Keratinocyte (primary cell): ENCODE measurements around the gene ZDHHC22. TPM values are rescaled to one million over a fixed set of nuclear protein-coding genes. Genes with fewer than 3 reads are reported as not detected.

Experiments
- DNase-seq: peaks from one replicate; pipeline ENCODE4 v3.0.0-alpha.2; 2011; ENCODE audit warnings: low read depth, missing footprints, low spot score
- FAIRE-seq: peaks from 2 replicates; lab custom pipeline; 2011; peaks lifted over from hg19 to GRCh38; lab: Jason Lieb, UNC
- H2AFZ ChIP-seq: 2 replicates; pipeline ENCODE4 v1.6.0; 2012; ENCODE audit warnings: low read length, control low read depth, inconsistent platforms; ENCODE audit not compliant: control insufficient read depth
- H3K27ac ChIP-seq: 2 replicates; pipeline ENCODE4 v1.5.1; 2011; ENCODE audit warnings: low read length; ENCODE audit not compliant: control insufficient read depth, insufficient read depth
- H3K27me3 ChIP-seq: 3 replicates; pipeline ENCODE4 v1.6.0; 2011; ENCODE audit warnings: low read length; ENCODE audit not compliant: control insufficient read depth, insufficient read depth; ENCODE audit errors: extremely low read depth
- H3K36me3 ChIP-seq, 2 experiments: 2 replicates in 1 of 2; 3 replicates in 1 of 2; pipeline ENCODE4 v1.5.1; 2011; ENCODE audit warnings: low read length in 2 of 2, mild to moderate bottlenecking in 1 of 2; ENCODE audit not compliant: control insufficient read depth in 2 of 2, insufficient read depth in 2 of 2; ENCODE audit errors: extremely low read depth in 1 of 2
- H3K4me1 ChIP-seq: 3 replicates; pipeline ENCODE4 v1.5.1; 2011; ENCODE audit warnings: low read length; ENCODE audit not compliant: control insufficient read depth, insufficient read depth; ENCODE audit errors: extremely low read depth
- H3K4me2 ChIP-seq: 3 replicates; pipeline ENCODE4 v1.6.0; 2011; ENCODE audit warnings: low read depth, low read length; ENCODE audit not compliant: control insufficient read depth, insufficient read depth; ENCODE audit errors: extremely low read depth
- H3K4me3 ChIP-seq, 3 experiments: fragments of 200-600 bp in 1 of 3; sonication (generic) in 1 of 3; 2 replicates in 2 of 3; 3 replicates in 1 of 3; pipeline ENCODE4 v1.5.1; 2011 to 2016; ENCODE audit warnings: low read length in 3 of 3, mild to moderate bottlenecking in 3 of 3, control low read depth in 2 of 3, inconsistent platforms in 1 of 3, low read depth in 1 of 3, mixed read lengths in 1 of 3, mixed run types in 1 of 3, moderate library complexity in 1 of 3; ENCODE audit not compliant: control insufficient read depth in 2 of 3, insufficient read depth in 2 of 3; ENCODE audit errors: extremely low read depth in 1 of 3
- H3K79me2 ChIP-seq: 2 replicates; pipeline ENCODE4 v1.6.0; 2012; ENCODE audit warnings: low read length; ENCODE audit not compliant: control insufficient read depth, insufficient read depth
- H3K9ac ChIP-seq: 3 replicates; pipeline ENCODE4 v1.6.0; 2011; ENCODE audit warnings: low read length; ENCODE audit not compliant: control insufficient read depth, insufficient read depth; ENCODE audit errors: extremely low read depth
- H3K9me1 ChIP-seq: 3 replicates; pipeline ENCODE4 v1.6.0; 2011; ENCODE audit warnings: low read length; ENCODE audit not compliant: control insufficient read depth, insufficient read depth; ENCODE audit errors: extremely low read depth
- H3K9me3 ChIP-seq: 2 replicates; pipeline ENCODE4 v1.5.1; 2012; ENCODE audit warnings: low read depth, low read length; ENCODE audit not compliant: control insufficient read depth
- H4K20me1 ChIP-seq: 3 replicates; pipeline ENCODE4 v1.6.0; 2011; ENCODE audit warnings: low read length; ENCODE audit not compliant: control insufficient read depth, insufficient read depth; ENCODE audit errors: extremely low read depth
- CTCF ChIP-seq, 3 experiments: IDR thresholded peaks in 1 of 3; conservative IDR thresholded peaks in 1 of 3; optimal IDR thresholded peaks in 1 of 3; 2 replicates in 2 of 3; 3 replicates in 1 of 3; pipeline versions ENCODE3 to v1.5.1; 2011; ENCODE audit warnings: low read length in 3 of 3, mild to moderate bottlenecking in 3 of 3, moderate library complexity in 2 of 3, control low read depth in 1 of 3, inconsistent platforms in 1 of 3; ENCODE audit not compliant: insufficient read depth in 2 of 3; ENCODE audit errors: extremely low read depth in 1 of 3
- EZH2 ChIP-seq: IDR thresholded peaks from one replicate; pipeline ENCODE4 v1.6.1; 2012; ENCODE audit warnings: inconsistent platforms, mild to moderate bottlenecking, low read length, moderate library complexity
- dilution Hi-C: fragments of 300-500 bp; cut with MboI; formaldehyde crosslinking; loops from one replicate; pipeline ENCODE4 v1.7.0; 2020; ENCODE audit warnings: low sequenced_read_pairs; ENCODE audit not compliant: extremely low pct_ligation_motif_present
- polyA plus RNA-seq, 5 experiments: library from polyadenylated mRNA; depleted of rRNA in 3 of 5; stranded (reverse) in 3 of 5; stranded (forward) in 1 of 5; unstranded in 1 of 5; fragments of >200 nt; gene quantifications; 1 replicate in 1 of 5; 2 replicates in 3 of 5; 3 replicates in 1 of 5; pipeline versions ENCODE4 v1.2.1 to v1.2.3, GENCODE V29; 2011 to 2012; ENCODE audit warnings: missing spikeins in 2 of 5, low read depth in 1 of 5, low replicate concordance in 1 of 5

The ZDHHC22 gene
- polyA plus RNA-seq, 1 donor (not counting 4 experiments of a cell fraction or from before 2014, with no cell fraction given), result not detected

- DNase-seq (no peak), FAIRE-seq (peak; percentile 90)
- H3K4me2 ChIP-seq, result peak overlapping the region; percentile 24
- dilution Hi-C loops, result no loop called here
- peak overlapping the region; percentile 14 for H2AFZ ChIP-seq
- H3K36me3 ChIP-seq, result no peaks in the 10 kb centered on the region
- no peaks in the 10 kb centered on the region for H3K27me3 ChIP-seq
- no peak for TF ChIP-seq EZH2
- no peak for TF ChIP-seq CTCF (optimal IDR thresholded peaks at IDR 0.05 in 1 of 3, IDR thresholded peaks at IDR 0.05 in 1 of 3, conservative IDR thresholded peaks at IDR 0.05 in 1 of 3; ENCODE audit: extremely low read depth in 1 of 3, insufficient read depth in 2 of 3, low read length in 3 of 3)
- H3K27ac ChIP-seq, result peak overlapping the region; percentile 39
- H3K79me2 ChIP-seq, result no peaks in the 10 kb centered on the region
- H3K9me3 ChIP-seq, result no peaks in the 10 kb centered on the region
- H4K20me1 ChIP-seq, result no peaks in the 10 kb centered on the region
- peaks cover 18% of the 10 kb centered on the region for H3K4me1 ChIP-seq
- H3K4me3 ChIP-seq, result no peak overlapping the region
- H3K9me1 ChIP-seq, result no peaks in the 10 kb centered on the region
- H3K9ac ChIP-seq, result peak overlapping the region; percentile 51
Observed at GRCh38 chr14:77088219-77088618, 53.4 kb downstream of the ZDHHC22 start.

- peak overlapping the region; percentile 14 for H2AFZ ChIP-seq
- FAIRE-seq, result no peak
Observed at GRCh38 chr14:77087631-77088030, 54.0 kb downstream of the ZDHHC22 start.

More at GRCh38 chr14:77087631-77088030, 54.0 kb downstream of the ZDHHC22 start:
- Histone ChIP-seq H3K27me3 (no peaks in the 10 kb centered on the region), H3K4me1 (peaks cover 18% of the 10 kb centered on the region), H3K79me2 (no peaks in the 10 kb centered on the region), H3K36me3 (no peaks in the 10 kb centered on the region), H3K4me3 (no peak overlapping the region), H3K4me2 (peak overlapping the region; percentile 24), H3K27ac (peak overlapping the region; percentile 39), H3K9ac (peak overlapping the region; percentile 51), H3K9me1 (no peaks in the 10 kb centered on the region), H3K9me3 (no peaks in the 10 kb centered on the region), H4K20me1 (no peaks in the 10 kb centered on the region)
- dilution Hi-C loops, result no loop called here
- TF ChIP-seq CTCF (optimal IDR thresholded peaks at IDR 0.05 in 1 of 3, IDR thresholded peaks at IDR 0.05 in 1 of 3, conservative IDR thresholded peaks at IDR 0.05 in 1 of 3; ENCODE audit: extremely low read depth in 1 of 3, insufficient read depth in 2 of 3, low read length in 3 of 3) (no peak), EZH2 (no peak)
- DNase-seq, result no peak
